Right cardiac atrium (tissue), 5 donors: ENCODE results near the gene AIP. TPM values are rescaled to one million over a fixed set of nuclear protein-coding genes. Genes with fewer than 3 reads are reported as not detected.

Source experiments
- ATAC-seq, 2 donors: fragments of 200-7000 bp; cut with Tn5 transposase; one replicate each; pipeline versions ENCODE4 v1.8.0 to v1.9.1; 2020; ENCODE audit warnings: moderate library complexity in 2 of 2, mild to moderate bottlenecking in 1 of 2
- DNase-seq, 3 donors: peaks; one replicate each; pipeline ENCODE4 v3.0.0-alpha.2; 2020
- H3K27ac ChIP-seq: one replicate; pipeline ENCODE4 v1.5.1; 2013; ENCODE audit warnings: mild to moderate bottlenecking, low read length, control low read depth, moderate library complexity
- H3K27me3 ChIP-seq: one replicate; pipeline ENCODE4 v1.6.1; 2013; ENCODE audit not compliant: control insufficient read depth, insufficient read depth
- H3K4me1 ChIP-seq: one replicate; pipeline ENCODE4 v1.6.1; 2013; ENCODE audit warnings: low read length; ENCODE audit not compliant: control insufficient read depth, insufficient read depth
- H3K4me3 ChIP-seq: one replicate; pipeline ENCODE4 v1.5.1; 2013; ENCODE audit warnings: low read length, control low read depth
- H3K9me3 ChIP-seq: one replicate; pipeline ENCODE4 v1.6.1; 2013; ENCODE audit warnings: low read length; ENCODE audit not compliant: control insufficient read depth
- WGBS: extraction: QIAGEN DNeasy Blood & Tissue Kit; methylation state at CpG from one replicate; pipeline ENCODE4 v1.1.7; 2013; 5-methylcytosine and 5-hydroxymethylcytosine counted together
- intact Hi-C, 4 donors: fragments of 100-400 bp; cut with DNase I; formaldehyde crosslinking; loops; one replicate each; pipeline versions ENCODE4 v1.11.0 to v1.14.0; 2022 to 2023
- polyA plus RNA-seq: library from polyadenylated mRNA; stranded (reverse); fragments of 200-250 nt; gene quantifications from one replicate; pipeline ENCODE4 v1.2.3, GENCODE V29; 2013
- total RNA-seq, 4 donors: library from RNA; stranded (reverse); fragmentation: NEBNext Ultra II Directional; extraction: Animal tissue kit (Norgen Biotek cat#: 25700); gene quantifications; one replicate each; pipeline ENCODE4 v1.2.1, GENCODE V29; 2021
- donor health status: healthy with polysubstance abuse.
- donor health status: DM: no; HTN: yes; CAD: no.
- donor health status: DM: no; HTN: no; CAD: no.
- donor health status: DM: no; HTN: yes; CAD: no; lungs with severe emphysema.
- donor health status: DM: yes; HTN: yes; CAD: no.

The AIP gene
- total and polyA plus RNA-seq, 5 donors: 50.8 to 74.2 (median 64.2) TPM

- WGBS: 94% methylated on average over 16 of the region's 16 CpGs
- no peaks in the 10 kb centered on the region for H3K27me3 ChIP-seq
- H3K9me3 ChIP-seq: no peaks in the 10 kb centered on the region
- no peak overlapping the region for H3K27ac ChIP-seq
- H3K4me1 ChIP-seq: no peaks in the 10 kb centered on the region
- no peak overlapping the region for H3K4me3 ChIP-seq
- DNase-seq (no peak), ATAC-seq (no peak)
- intact Hi-C loops: no loop called here
These were observed 12.6 kb downstream of the AIP start for GRCh38 chr11:67495234-67496005.

- peak in 1 of 3 donors; percentile 56 for DNase-seq
- no peaks in the 10 kb centered on the region for H3K4me1 ChIP-seq
- H3K9me3 ChIP-seq: no peaks in the 10 kb centered on the region
- H3K27ac ChIP-seq: no peak overlapping the region
- intact Hi-C loops: no loop called here
- H3K4me3 ChIP-seq: no peak overlapping the region
- WGBS: 90% methylated on average over 12 of the region's 12 CpGs
- no peak for ATAC-seq
- no peaks in the 10 kb centered on the region for H3K27me3 ChIP-seq
These were observed 13.3 kb downstream of the AIP start for GRCh38 chr11:67496113-67496512.

- Histone ChIP-seq H3K4me3 (no peak overlapping the region), H3K9me3 (no peaks in the 10 kb centered on the region), H3K27me3 (no peaks in the 10 kb centered on the region), H3K4me1 (no peaks in the 10 kb centered on the region), H3K27ac (no peak overlapping the region)
- ATAC-seq (no peak), DNase-seq (peak in 1 of 3 donors; percentile 46)
- intact Hi-C loops: no loop called here
- 93% methylated on average over 21 of the region's 21 CpGs for WGBS
These were observed 14.9 kb downstream of the AIP start for GRCh38 chr11:67497656-67498291.

- H3K27ac ChIP-seq: no peak overlapping the region
- H3K4me1 ChIP-seq: no peaks in the 10 kb centered on the region
- no peaks in the 10 kb centered on the region for H3K9me3 ChIP-seq
- H3K27me3 ChIP-seq: no peaks in the 10 kb centered on the region
- intact Hi-C loops: no loop called here
- WGBS: 75% methylated on average over 21 of the region's 21 CpGs
- H3K4me3 ChIP-seq: no peak overlapping the region
- DNase-seq (peak in 2 of 3 donors; percentile 81 to 84), ATAC-seq (peak; percentile 21 to 31)
These were observed 15.7 kb downstream of the AIP start for GRCh38 chr11:67498544-67498972.

- 94% methylated on average over 26 of the region's 26 CpGs for WGBS
- DNase-seq: peak in 1 of 3 donors; percentile 57
- intact Hi-C loops: loop anchor here in 2 of 4 donors (10.0 kb wide), 2 partner anchors 95 to 105 kb away; partner anchors contain the start of genes PPP1CA (in 1 of the 2), RAD9A (in 1 of the 2) and TBC1D10C (in 1 of the 2)
- no peak for ATAC-seq
- no peaks in the 10 kb centered on the region for H3K27me3 ChIP-seq
- no peaks in the 10 kb centered on the region for H3K4me1 ChIP-seq
- H3K27ac ChIP-seq: no peak overlapping the region
- no peak overlapping the region for H3K4me3 ChIP-seq
- H3K9me3 ChIP-seq: no peaks in the 10 kb centered on the region
These were observed 17.1 kb downstream of the AIP start for GRCh38 chr11:67499808-67500483.

GRCh38 chr11:67500484-67500821 is 17.6 kb downstream of the AIP start:
- ATAC-seq: no peak
- Histone ChIP-seq H3K9me3 (no peaks in the 10 kb centered on the region), H3K4me1 (peaks cover 2% of the 10 kb centered on the region), H3K27ac (no peak overlapping the region), H3K27me3 (no peaks in the 10 kb centered on the region), H3K4me3 (no peak overlapping the region)
- intact Hi-C loops: loop anchor here in 2 of 4 donors (10.0 kb wide), 2 partner anchors 96 to 106 kb away; partner anchors contain the start of genes PPP1CA (in 1 of the 2), RAD9A (in 1 of the 2) and TBC1D10C (in 1 of the 2)
- WGBS: 94% methylated on average over 1 of the region's 1 CpG
- DNase-seq: no peak

GRCh38 chr11:67500831-67501715 is 18.2 kb downstream of the AIP start:
- 93% methylated on average over 9 of the region's 9 CpGs for WGBS
- H3K4me1 ChIP-seq: peaks cover 5% of the 10 kb centered on the region
- H3K9me3 ChIP-seq: no peaks in the 10 kb centered on the region
- DNase-seq: peak in 1 of 3 donors; percentile 39
- H3K27ac ChIP-seq: no peak overlapping the region
- no peak for ATAC-seq
- H3K27me3 ChIP-seq: no peaks in the 10 kb centered on the region
- no peak overlapping the region for H3K4me3 ChIP-seq
- intact Hi-C loops: loop anchor here in 2 of 4 donors (10.0 kb wide), 2 partner anchors 96 to 106 kb away; partner anchors contain the start of genes PPP1CA (in 1 of the 2), RAD9A (in 1 of the 2) and TBC1D10C (in 1 of the 2)

GRCh38 chr11:67501854-67502253 is 19.0 kb downstream of the AIP start:
- 96% methylated on average over 18 of the region's 18 CpGs for WGBS
- intact Hi-C loops: loop anchor here in 2 of 4 donors (10.0 kb wide), 2 partner anchors 97 to 107 kb away; partner anchors contain the start of genes PPP1CA (in 1 of the 2), RAD9A (in 1 of the 2) and TBC1D10C (in 1 of the 2)
- Histone ChIP-seq H3K9me3 (no peaks in the 10 kb centered on the region), H3K4me1 (peaks cover 5% of the 10 kb centered on the region), H3K27me3 (no peaks in the 10 kb centered on the region), H3K27ac (no peak overlapping the region), H3K4me3 (no peak overlapping the region)
- ATAC-seq (no peak), DNase-seq (no peak)

GRCh38 chr11:67502328-67502979 is 19.6 kb downstream of the AIP start:
- H3K27me3 ChIP-seq: no peaks in the 10 kb centered on the region
- no peak overlapping the region for H3K27ac ChIP-seq
- no peaks in the 10 kb centered on the region for H3K9me3 ChIP-seq
- intact Hi-C loops: loop anchor here in 2 of 4 donors (10.0 kb wide), 2 partner anchors 98 to 108 kb away; partner anchors contain the start of genes PPP1CA (in 1 of the 2), RAD9A (in 1 of the 2) and TBC1D10C (in 1 of the 2)
- DNase-seq (peak in 1 of 3 donors; percentile 51), ATAC-seq (no peak)
- H3K4me3 ChIP-seq: no peak overlapping the region
- 96% methylated on average over 18 of the region's 18 CpGs for WGBS
- H3K4me1 ChIP-seq: peaks cover 7% of the 10 kb centered on the region
